Kidney epithelial cell (primary cell): Measurements from ENCODE around the gene C11orf65. TPM values are rescaled to one million over a fixed set of nuclear protein-coding genes. Genes with fewer than 3 reads are reported as not detected.
A peak's percentile ranks its signal among the peaks of the same experiment; 100 is the strongest.

Source experiments
- DNase-seq: peaks from one replicate; pipeline ENCODE4 v3.0.0-alpha.2; 2010; ENCODE audit warnings: low read depth
- H3K27me3 ChIP-seq: 2 replicates; pipeline ENCODE4 v1.6.0; 2011; ENCODE audit warnings: low read length; ENCODE audit not compliant: control insufficient read depth, insufficient read depth
- H3K36me3 ChIP-seq: 2 replicates; pipeline ENCODE4 v1.5.1; 2011; ENCODE audit warnings: low read length; ENCODE audit not compliant: control insufficient read depth, insufficient read depth
- H3K4me3 ChIP-seq: 2 replicates; pipeline ENCODE4 v1.5.1; 2011; ENCODE audit warnings: low read depth, mild to moderate bottlenecking, control low read depth, low read length
- total RNA-seq: library from RNA; depleted of rRNA; stranded (reverse); fragments of >200 nt; gene quantifications from 2 replicates; pipeline ENCODE4 v1.2.3, GENCODE V29; 2015
- TF ChIP-seq, protein P1 (sequence below): IDR thresholded peaks from 2 replicates; pipeline ENCODE4 v1.5.1; 2011; ENCODE audit warnings: mild to moderate bottlenecking, moderate library complexity, low read length, control low read depth, inconsistent platforms; ENCODE audit not compliant: insufficient read depth, poor library complexity, severe bottlenecking

C11orf65 gene
- total RNA-seq, 1 donor from 2014 or later = 0.25 TPM

DNA sequence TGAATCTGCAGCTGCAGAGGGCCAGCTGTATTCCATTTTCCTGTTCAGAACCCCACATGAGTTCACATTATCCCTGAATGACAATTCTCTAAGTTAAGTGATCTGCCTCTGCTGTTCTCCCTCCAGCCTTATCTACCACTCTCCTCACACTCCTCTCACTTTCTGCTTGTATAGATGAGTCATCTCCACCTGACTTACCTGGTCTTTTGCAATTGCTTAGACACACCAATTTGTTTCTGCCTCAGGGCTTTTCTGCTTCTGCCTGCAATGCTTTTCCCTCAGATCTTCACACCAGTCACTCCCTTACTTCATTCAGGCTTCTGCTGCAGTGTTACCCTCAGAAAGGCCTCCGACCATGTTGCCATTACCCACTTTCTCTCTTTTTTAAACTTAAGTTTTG, 126.4 kb downstream of the C11orf65 start:
- TF ChIP-seq, protein P1, sequence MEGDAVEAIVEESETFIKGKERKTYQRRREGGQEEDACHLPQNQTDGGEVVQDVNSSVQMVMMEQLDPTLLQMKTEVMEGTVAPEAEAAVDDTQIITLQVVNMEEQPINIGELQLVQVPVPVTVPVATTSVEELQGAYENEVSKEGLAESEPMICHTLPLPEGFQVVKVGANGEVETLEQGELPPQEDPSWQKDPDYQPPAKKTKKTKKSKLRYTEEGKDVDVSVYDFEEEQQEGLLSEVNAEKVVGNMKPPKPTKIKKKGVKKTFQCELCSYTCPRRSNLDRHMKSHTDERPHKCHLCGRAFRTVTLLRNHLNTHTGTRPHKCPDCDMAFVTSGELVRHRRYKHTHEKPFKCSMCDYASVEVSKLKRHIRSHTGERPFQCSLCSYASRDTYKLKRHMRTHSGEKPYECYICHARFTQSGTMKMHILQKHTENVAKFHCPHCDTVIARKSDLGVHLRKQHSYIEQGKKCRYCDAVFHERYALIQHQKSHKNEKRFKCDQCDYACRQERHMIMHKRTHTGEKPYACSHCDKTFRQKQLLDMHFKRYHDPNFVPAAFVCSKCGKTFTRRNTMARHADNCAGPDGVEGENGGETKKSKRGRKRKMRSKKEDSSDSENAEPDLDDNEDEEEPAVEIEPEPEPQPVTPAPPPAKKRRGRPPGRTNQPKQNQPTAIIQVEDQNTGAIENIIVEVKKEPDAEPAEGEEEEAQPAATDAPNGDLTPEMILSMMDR = no peak
- H3K4me3 ChIP-seq = no peak overlapping the region
- H3K36me3 ChIP-seq = no peaks in the 10 kb centered on the region
- peak; percentile 65 for DNase-seq
- no peaks in the 10 kb centered on the region for H3K27me3 ChIP-seq

DNA sequence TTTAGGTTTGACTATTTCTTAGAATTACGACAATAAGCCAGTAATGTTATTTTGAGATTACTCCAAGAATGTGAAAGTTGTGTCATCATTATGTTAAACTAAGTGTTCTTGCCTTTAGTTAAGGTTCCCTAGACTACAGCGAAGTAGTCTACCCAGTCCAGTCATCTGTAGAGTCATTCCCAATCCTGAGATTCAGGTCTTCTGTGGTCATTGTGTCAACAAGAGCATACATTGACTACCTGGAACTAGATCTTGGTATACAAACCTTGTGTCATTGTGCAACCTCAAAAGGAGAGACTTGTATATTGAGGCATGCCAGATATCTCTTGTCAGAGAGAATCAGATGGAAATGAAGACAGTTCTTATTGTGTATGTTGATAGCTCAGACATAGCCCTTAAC, 128.6 kb downstream of the C11orf65 start:
- Histone ChIP-seq H3K27me3 (no peaks in the 10 kb centered on the region), H3K36me3 (no peaks in the 10 kb centered on the region), H3K4me3 (no peak overlapping the region)
- TF ChIP-seq, protein P1 = no peak
- DNase-seq = no peak

DNA sequence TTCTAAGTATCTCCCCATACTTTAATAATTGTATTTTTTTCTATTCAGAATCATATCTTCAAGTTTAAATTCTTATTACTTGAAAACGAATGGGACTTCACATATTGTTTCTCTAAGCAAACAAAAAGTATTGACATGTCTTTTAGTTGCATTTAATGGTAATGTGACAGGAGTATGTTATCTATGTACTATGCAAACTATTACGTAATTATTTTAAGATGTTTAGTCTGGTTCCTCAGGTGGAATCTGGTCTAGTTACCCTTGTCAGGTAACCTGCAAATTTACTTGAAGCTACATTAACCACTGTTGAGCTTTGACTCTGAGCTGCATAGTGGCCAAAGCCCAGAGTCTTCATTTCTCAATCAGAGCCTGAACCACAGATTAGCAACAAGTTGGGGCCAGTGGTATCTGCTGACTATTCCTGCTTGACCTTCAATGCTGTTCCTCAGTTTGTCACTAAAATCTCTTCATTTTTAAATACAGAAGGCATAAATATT, 133.9 kb downstream of the C11orf65 start:
- no peaks in the 10 kb centered on the region for H3K27me3 ChIP-seq
- DNase-seq = no peak
- TF ChIP-seq, protein P1 = no peak
- no peaks in the 10 kb centered on the region for H3K36me3 ChIP-seq
- no peak overlapping the region for H3K4me3 ChIP-seq

Other genes with a start within 250 kb of the C11orf65 start
- 10.3 and 14.1 TPM in 2 replicates for gene NPAT, start 244.9 kb downstream of the C11orf65 start, total RNA-seq
- 28.5 and 32.5 TPM in 2 replicates for gene ATM, start 244.5 kb downstream of the C11orf65 start, total RNA-seq
- 8.3 and 11.2 TPM in 2 replicates for gene POGLUT3, start 30.9 kb upstream of the C11orf65 start, total RNA-seq
- gene EXPH5, start 126.2 kb upstream of the C11orf65 start, total RNA-seq = 8.5 and 10.1 TPM in 2 replicates
- gene DDX10, start 197.5 kb upstream of the C11orf65 start, total RNA-seq = 24.5 and 29.0 TPM in 2 replicates